DND-41 (cell line): ENCODE results near the gene GPR156.

Source experiments
- ATAC-seq: fragments of 200-7000 bp; cut with Tn5 transposase; 3 replicates; pipeline ENCODE4 v1.9.1; 2021; ENCODE audit warnings: low read depth; ENCODE audit not compliant: insufficient read depth
- DNase-seq: peaks from one replicate; pipeline ENCODE4 v3.0.0-alpha.2; 2020
- H2AFZ ChIP-seq: 2 replicates; pipeline ENCODE4 v1.6.0; 2012; ENCODE audit warnings: low read depth, low read length
- H3K27ac ChIP-seq: 2 replicates; pipeline ENCODE4 v1.5.1; 2012; ENCODE audit warnings: low read length, inconsistent platforms
- H3K27me3 ChIP-seq: fragments of 200-600 bp; sonication (generic); 2 replicates; pipeline ENCODE4 v1.6.0; 2012; ENCODE audit warnings: low read length, mild to moderate bottlenecking, inconsistent platforms; ENCODE audit not compliant: insufficient read depth, poor library complexity
- H3K36me3 ChIP-seq: 2 replicates; pipeline ENCODE4 v1.5.1; 2012; ENCODE audit warnings: low read length, inconsistent platforms; ENCODE audit not compliant: insufficient read depth
- H3K4me1 ChIP-seq: 2 replicates; pipeline ENCODE4 v1.5.1; 2012; ENCODE audit warnings: mild to moderate bottlenecking, low read length; ENCODE audit not compliant: insufficient read depth
- H3K4me2 ChIP-seq: 2 replicates; pipeline ENCODE4 v1.6.0; 2012; ENCODE audit warnings: mild to moderate bottlenecking, moderate library complexity, low read length, inconsistent platforms; ENCODE audit not compliant: insufficient read depth
- H3K4me3 ChIP-seq, 2 experiments: fragments of 200-600 bp in 1 of 2; shearing (Covaris generic) in 1 of 2; 2 replicates each; pipeline ENCODE4 v1.5.1; 2012 to 2016; ENCODE audit warnings: inconsistent platforms in 2 of 2, low read length in 2 of 2, mild to moderate bottlenecking in 2 of 2, low read depth in 1 of 2, moderate library complexity in 1 of 2
- H3K79me2 ChIP-seq: 2 replicates; pipeline ENCODE4 v1.6.0; 2012; ENCODE audit warnings: low read length, inconsistent platforms; ENCODE audit not compliant: insufficient read depth
- H3K9ac ChIP-seq: 2 replicates; pipeline ENCODE4 v1.6.0; 2012; ENCODE audit warnings: low read depth, mild to moderate bottlenecking, inconsistent platforms, low read length, moderate library complexity
- H3K9me3 ChIP-seq: 2 replicates; pipeline ENCODE4 v1.5.1; 2012; ENCODE audit warnings: low read length, moderate library complexity, mild to moderate bottlenecking, inconsistent platforms; ENCODE audit not compliant: insufficient read depth, severe bottlenecking
- H4K20me1 ChIP-seq: 2 replicates; pipeline ENCODE4 v1.6.0; 2012; ENCODE audit warnings: low read length; ENCODE audit not compliant: insufficient read depth
- EZH2 ChIP-seq: IDR thresholded peaks from 3 replicates; pipeline ENCODE4 v1.6.1; 2012; ENCODE audit warnings: borderline replicate concordance, low read depth, mild to moderate bottlenecking, moderate library complexity, low read length, inconsistent platforms; ENCODE audit not compliant: severe bottlenecking
- TF ChIP-seq, protein P1 (sequence below): IDR thresholded peaks from 2 replicates; pipeline ENCODE4 v1.5.1; 2012; ENCODE audit warnings: borderline replicate concordance, low read length, moderate library complexity, mild to moderate bottlenecking; ENCODE audit not compliant: poor library complexity, severe bottlenecking; ENCODE audit errors: extremely low read depth

Gene GPR156

DNA sequence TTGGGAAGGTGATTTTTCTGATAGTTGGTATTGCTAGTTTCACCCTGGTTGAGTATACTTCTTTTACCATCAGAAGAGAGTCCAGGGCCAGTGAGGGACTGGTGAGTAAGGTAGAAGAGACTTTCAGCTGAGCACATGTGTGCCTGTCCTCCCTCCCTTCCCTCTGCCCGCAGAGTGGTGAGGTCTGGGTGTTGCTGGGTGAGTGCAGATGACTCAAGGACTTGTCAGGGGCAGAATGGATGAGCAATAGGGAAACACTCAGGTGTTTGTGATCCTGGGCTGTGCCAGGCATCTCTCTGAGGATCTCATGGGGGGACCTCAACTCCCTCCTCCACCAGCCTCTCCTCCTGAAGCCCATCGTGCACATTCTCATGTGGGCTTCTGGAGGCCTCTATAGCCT lies 114.8 kb downstream of the GPR156 start:
- Histone ChIP-seq H3K27me3 (no peaks in the 10 kb centered on the region), H3K9ac (no peak overlapping the region), H2AFZ (no peak overlapping the region), H3K4me1 (no peaks in the 10 kb centered on the region), H4K20me1 (no peaks in the 10 kb centered on the region), H3K36me3 (no peaks in the 10 kb centered on the region), H3K4me3 (no peak overlapping the region), H3K9me3 (no peaks in the 10 kb centered on the region), H3K27ac (no peak overlapping the region), H3K4me2 (no peak overlapping the region), H3K79me2 (no peaks in the 10 kb centered on the region)
- DNase-seq (no peak), ATAC-seq (no peak)
- TF ChIP-seq, protein P1, sequence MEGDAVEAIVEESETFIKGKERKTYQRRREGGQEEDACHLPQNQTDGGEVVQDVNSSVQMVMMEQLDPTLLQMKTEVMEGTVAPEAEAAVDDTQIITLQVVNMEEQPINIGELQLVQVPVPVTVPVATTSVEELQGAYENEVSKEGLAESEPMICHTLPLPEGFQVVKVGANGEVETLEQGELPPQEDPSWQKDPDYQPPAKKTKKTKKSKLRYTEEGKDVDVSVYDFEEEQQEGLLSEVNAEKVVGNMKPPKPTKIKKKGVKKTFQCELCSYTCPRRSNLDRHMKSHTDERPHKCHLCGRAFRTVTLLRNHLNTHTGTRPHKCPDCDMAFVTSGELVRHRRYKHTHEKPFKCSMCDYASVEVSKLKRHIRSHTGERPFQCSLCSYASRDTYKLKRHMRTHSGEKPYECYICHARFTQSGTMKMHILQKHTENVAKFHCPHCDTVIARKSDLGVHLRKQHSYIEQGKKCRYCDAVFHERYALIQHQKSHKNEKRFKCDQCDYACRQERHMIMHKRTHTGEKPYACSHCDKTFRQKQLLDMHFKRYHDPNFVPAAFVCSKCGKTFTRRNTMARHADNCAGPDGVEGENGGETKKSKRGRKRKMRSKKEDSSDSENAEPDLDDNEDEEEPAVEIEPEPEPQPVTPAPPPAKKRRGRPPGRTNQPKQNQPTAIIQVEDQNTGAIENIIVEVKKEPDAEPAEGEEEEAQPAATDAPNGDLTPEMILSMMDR: no peak
- no peak for TF ChIP-seq EZH2

GRCh38 chr3:120169407-120169806 lies 115.6 kb downstream of the GPR156 start:
- H3K4me2 ChIP-seq: no peak overlapping the region
- no peak for DNase-seq

GRCh38 chr3:120168611-120169010 lies 116.4 kb downstream of the GPR156 start:
- no peak for ATAC-seq

More at GRCh38 chr3:120169407-120169806, 115.6 kb downstream of the GPR156 start:
- H2AFZ ChIP-seq: no peak overlapping the region
- TF ChIP-seq, protein P1: no peak
- TF ChIP-seq EZH2: no peak
- H3K79me2 ChIP-seq: no peaks in the 10 kb centered on the region
- no peak for ATAC-seq
- no peaks in the 10 kb centered on the region for H3K9me3 ChIP-seq
- no peak overlapping the region for H3K4me3 ChIP-seq
- H3K9ac ChIP-seq: no peak overlapping the region
- no peak overlapping the region for H3K27ac ChIP-seq
- no peaks in the 10 kb centered on the region for H3K4me1 ChIP-seq
- H3K27me3 ChIP-seq: no peaks in the 10 kb centered on the region
- no peaks in the 10 kb centered on the region for H3K36me3 ChIP-seq
- no peaks in the 10 kb centered on the region for H4K20me1 ChIP-seq

More at GRCh38 chr3:120168611-120169010, 116.4 kb downstream of the GPR156 start:
- no peak overlapping the region for H3K4me3 ChIP-seq
- no peak overlapping the region for H2AFZ ChIP-seq
- H4K20me1 ChIP-seq: no peaks in the 10 kb centered on the region
- H3K79me2 ChIP-seq: no peaks in the 10 kb centered on the region
- H3K9me3 ChIP-seq: no peaks in the 10 kb centered on the region
- H3K4me2 ChIP-seq: no peak overlapping the region
- H3K36me3 ChIP-seq: no peaks in the 10 kb centered on the region
- H3K27ac ChIP-seq: no peak overlapping the region
- H3K9ac ChIP-seq: no peak overlapping the region
- no peak for DNase-seq
- H3K27me3 ChIP-seq: no peaks in the 10 kb centered on the region
- TF ChIP-seq, protein P1: no peak
- no peak for TF ChIP-seq EZH2
- no peaks in the 10 kb centered on the region for H3K4me1 ChIP-seq
